Dendritic cell treated with granulocyte-macrophage colony-stimulating factor and Interleukin-4, amounts not matched to agents 40 ng/mL and 50 ng/mL, for 4 days (primary cell): ENCODE results near the gene VWA8.

Experiments used
- H3K27ac Mint-ChIP-seq: one replicate; pipeline ENCODE4 v1.8.0; 2022; ENCODE audit warnings: mild to moderate bottlenecking, mixed read lengths
- H3K27me3 Mint-ChIP-seq: one replicate; pipeline ENCODE4 v1.8.0; 2022; ENCODE audit warnings: mild to moderate bottlenecking, mixed read lengths
- H3K36me3 Mint-ChIP-seq: one replicate; pipeline ENCODE4 v1.8.0; 2022; ENCODE audit warnings: low read depth, mixed read lengths
- H3K4me1 Mint-ChIP-seq: one replicate; pipeline ENCODE4 v1.8.0; 2022; ENCODE audit warnings: low read depth, mixed read lengths
- H3K4me3 Mint-ChIP-seq: one replicate; pipeline ENCODE4 v1.8.0; 2022; ENCODE audit warnings: mild to moderate bottlenecking, moderate library complexity, mixed read lengths
- H3K9me3 Mint-ChIP-seq: one replicate; pipeline ENCODE4 v1.8.0; 2022; ENCODE audit warnings: mixed read lengths
- intact Hi-C: fragments of 100-400 bp; cut with micrococcal nuclease; formaldehyde crosslinking; loops from one replicate; pipeline ENCODE4 v1.15.0; 2022

VWA8 gene

DNA sequence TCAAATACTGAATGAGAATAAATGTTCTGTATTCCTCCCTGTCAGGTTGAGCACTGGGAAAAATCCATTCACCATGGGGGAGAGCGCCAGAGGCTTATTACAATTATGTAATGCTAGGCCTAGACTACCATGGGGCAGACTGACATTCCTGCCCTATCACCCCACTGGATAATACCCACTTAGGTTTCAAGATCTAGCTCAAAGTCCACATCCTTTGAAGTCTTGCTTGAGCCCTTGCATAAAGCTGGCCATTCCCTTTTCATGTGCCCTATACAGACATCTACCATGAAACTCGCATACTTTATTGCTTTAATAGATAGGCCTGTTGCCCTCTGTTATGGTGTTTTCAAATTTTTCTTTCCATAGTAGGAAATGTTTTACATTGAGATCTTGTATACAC is 354.3 kb downstream of the VWA8 start:
- Mint-ChIP-seq H3K9me3 (no peaks in the 10 kb centered on the region), H3K36me3 (peaks cover 37% of the 10 kb centered on the region), H3K4me1 (no peaks in the 10 kb centered on the region), H3K27ac (no peak overlapping the region), H3K27me3 (no peaks in the 10 kb centered on the region), H3K4me3 (no peak overlapping the region)
- intact Hi-C loops: no loop called here

GRCh38 chr13:41605319-41606285 is 355.3 kb downstream of the VWA8 start:
- intact Hi-C loops: no loop called here
- H3K36me3 Mint-ChIP-seq: peaks cover 32% of the 10 kb centered on the region
- no peaks in the 10 kb centered on the region for H3K4me1 Mint-ChIP-seq
- no peak overlapping the region for H3K4me3 Mint-ChIP-seq
- no peaks in the 10 kb centered on the region for H3K27me3 Mint-ChIP-seq
- no peak overlapping the region for H3K27ac Mint-ChIP-seq
- H3K9me3 Mint-ChIP-seq: no peaks in the 10 kb centered on the region

- no peaks in the 10 kb centered on the region for H3K9me3 Mint-ChIP-seq
- H3K4me1 Mint-ChIP-seq: no peaks in the 10 kb centered on the region
- H3K27ac Mint-ChIP-seq: no peak overlapping the region
- peaks cover 28% of the 10 kb centered on the region for H3K36me3 Mint-ChIP-seq
- no peaks in the 10 kb centered on the region for H3K27me3 Mint-ChIP-seq
- H3K4me3 Mint-ChIP-seq: no peak overlapping the region
- intact Hi-C loops: no loop called here
Observed at GRCh38 chr13:41603917-41604316, 357.0 kb downstream of the VWA8 start.

- intact Hi-C loops: no loop called here
- Mint-ChIP-seq H3K36me3 (peaks cover 25% of the 10 kb centered on the region), H3K4me1 (peaks cover under 1% of the 10 kb centered on the region), H3K4me3 (no peak overlapping the region), H3K27me3 (no peaks in the 10 kb centered on the region), H3K9me3 (no peaks in the 10 kb centered on the region), H3K27ac (no peak overlapping the region)
Observed at GRCh38 chr13:41601718-41602445, 359.0 kb downstream of the VWA8 start.

DNA sequence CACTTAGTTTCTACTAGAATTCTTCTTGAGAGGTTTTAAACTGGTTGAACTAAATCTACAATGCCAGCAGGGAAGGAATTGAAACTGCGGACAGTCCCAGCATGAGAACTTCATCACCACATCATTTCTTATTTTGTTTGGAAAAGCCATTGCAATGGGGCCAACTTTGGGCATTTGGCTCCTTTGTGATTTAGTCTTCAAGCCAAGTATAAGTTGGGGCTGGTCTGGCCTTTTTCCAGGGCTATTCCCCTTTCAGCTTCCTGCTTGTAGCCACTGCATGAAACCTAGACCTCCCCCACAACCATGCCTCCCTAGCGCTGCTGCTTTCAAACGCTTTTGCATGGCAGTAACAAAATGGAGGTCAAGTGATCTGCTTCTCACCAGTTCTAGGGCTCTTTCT is 361.3 kb downstream of the VWA8 start:
- intact Hi-C loops: no loop called here
- no peak overlapping the region for H3K4me3 Mint-ChIP-seq
- no peak overlapping the region for H3K27ac Mint-ChIP-seq
- H3K36me3 Mint-ChIP-seq: peaks cover 15% of the 10 kb centered on the region
- no peaks in the 10 kb centered on the region for H3K27me3 Mint-ChIP-seq
- H3K4me1 Mint-ChIP-seq: peaks cover 6% of the 10 kb centered on the region
- no peaks in the 10 kb centered on the region for H3K9me3 Mint-ChIP-seq

DNA sequence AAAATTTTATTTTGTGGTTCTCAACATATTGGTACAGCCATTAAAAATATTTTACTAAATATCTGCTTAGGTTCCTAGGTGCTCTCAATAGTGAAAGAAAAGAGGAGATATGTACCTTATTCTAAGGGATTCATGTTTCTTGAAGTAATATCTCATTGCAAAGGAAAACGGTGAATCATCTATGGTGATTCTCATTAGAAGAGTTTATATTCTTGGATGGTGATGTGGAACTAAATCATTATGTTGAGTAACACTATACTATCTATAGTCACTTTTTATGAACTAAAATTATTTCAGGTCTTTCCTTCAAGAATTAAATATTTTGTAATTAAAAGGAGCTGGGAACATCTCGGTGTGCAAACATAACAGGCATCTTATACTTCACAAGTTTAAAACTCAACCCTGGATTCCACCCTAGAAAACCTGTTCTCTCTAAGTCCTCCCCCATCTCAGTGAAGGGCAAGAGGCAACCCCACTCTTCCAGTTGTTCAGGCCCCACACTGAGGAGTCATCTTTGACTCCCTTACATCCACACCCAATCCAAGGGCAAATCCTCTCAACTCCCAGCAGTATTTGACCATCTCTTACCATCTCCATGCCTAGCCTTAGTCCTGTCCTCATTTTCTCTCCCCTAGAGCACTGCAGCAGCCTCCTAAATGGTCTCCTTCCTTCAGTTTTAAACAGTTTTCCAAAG is 363.4 kb downstream of the VWA8 start:
- intact Hi-C loops: no loop called here
- Mint-ChIP-seq H3K9me3 (no peaks in the 10 kb centered on the region), H3K27ac (no peak overlapping the region), H3K27me3 (no peaks in the 10 kb centered on the region), H3K4me1 (peaks cover 6% of the 10 kb centered on the region), H3K4me3 (no peak overlapping the region), H3K36me3 (peaks cover 12% of the 10 kb centered on the region)

DNA sequence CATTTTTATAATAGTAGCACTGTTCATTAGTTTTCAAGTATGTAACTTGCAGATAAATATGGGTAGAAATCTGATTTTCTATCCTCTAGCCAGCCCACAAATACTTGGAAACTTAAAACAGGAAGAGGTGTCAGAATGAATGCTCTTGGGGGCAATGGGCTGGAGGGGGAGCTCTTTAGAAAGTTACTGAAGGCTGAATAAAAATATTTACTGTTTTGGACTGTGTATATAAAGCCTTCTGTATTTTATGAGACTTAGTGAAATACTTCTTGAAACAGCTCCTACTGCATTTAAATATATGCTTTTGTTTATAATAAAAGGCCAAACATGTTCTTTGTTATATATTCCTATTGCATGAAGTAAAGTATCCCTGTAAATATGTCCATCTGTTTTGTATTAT is 364.7 kb downstream of the VWA8 start:
- Mint-ChIP-seq H3K4me3 (no peak overlapping the region), H3K27ac (no peak overlapping the region), H3K4me1 (peaks cover 6% of the 10 kb centered on the region), H3K27me3 (no peaks in the 10 kb centered on the region), H3K36me3 (peaks cover 12% of the 10 kb centered on the region), H3K9me3 (no peaks in the 10 kb centered on the region)
- intact Hi-C loops: no loop called here

- H3K27me3 Mint-ChIP-seq: no peaks in the 10 kb centered on the region
- no peak overlapping the region for H3K4me3 Mint-ChIP-seq
- peaks cover 5% of the 10 kb centered on the region for H3K36me3 Mint-ChIP-seq
- H3K27ac Mint-ChIP-seq: no peak overlapping the region
- intact Hi-C loops: no loop called here
- peaks cover 6% of the 10 kb centered on the region for H3K4me1 Mint-ChIP-seq
- H3K9me3 Mint-ChIP-seq: no peaks in the 10 kb centered on the region
Observed at GRCh38 chr13:41595298-41595697, 365.6 kb downstream of the VWA8 start.

DNA sequence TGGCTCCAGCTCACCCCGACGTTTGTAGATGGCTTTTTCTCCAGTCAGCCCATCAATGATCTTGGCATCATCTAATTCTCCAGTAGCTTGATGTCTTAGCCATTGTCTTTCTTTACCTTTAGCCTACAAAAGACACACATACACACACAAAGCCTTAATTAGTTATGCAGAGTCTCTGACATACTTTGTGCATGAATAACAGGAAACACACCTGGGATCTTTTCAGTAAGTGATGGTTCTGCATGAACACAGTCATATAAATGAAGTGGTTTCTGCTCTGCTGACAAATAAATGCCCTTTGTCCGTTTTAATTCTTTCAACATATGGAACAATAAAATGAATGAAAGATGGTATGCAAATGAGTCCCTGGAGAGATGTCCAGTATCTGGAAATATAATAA is 370.3 kb downstream of the VWA8 start:
- peaks cover 32% of the 10 kb centered on the region for H3K4me1 Mint-ChIP-seq
- no peaks in the 10 kb centered on the region for H3K36me3 Mint-ChIP-seq
- H3K27me3 Mint-ChIP-seq: no peaks in the 10 kb centered on the region
- no peak overlapping the region for H3K27ac Mint-ChIP-seq
- intact Hi-C loops: no loop called here
- no peaks in the 10 kb centered on the region for H3K9me3 Mint-ChIP-seq
- H3K4me3 Mint-ChIP-seq: no peak overlapping the region

DNA sequence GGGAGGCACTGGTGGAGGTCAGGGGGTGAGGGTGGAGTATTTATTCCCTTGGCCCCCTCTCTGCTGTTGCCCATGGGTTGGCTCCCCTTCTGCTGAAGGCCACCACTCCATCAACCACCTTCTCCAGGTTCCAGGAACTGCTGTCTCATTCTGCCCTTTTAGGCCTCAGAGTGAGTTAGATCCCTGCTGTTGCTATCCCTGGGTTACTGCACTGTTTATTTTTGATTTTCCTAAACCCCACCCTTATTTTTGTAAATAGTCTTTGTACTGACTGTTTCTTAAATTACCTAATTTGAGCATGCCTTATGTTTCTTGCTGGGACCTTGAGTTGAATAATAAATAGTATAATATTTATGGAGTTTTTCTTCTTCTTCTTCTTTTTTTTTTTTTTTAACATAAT is 370.8 kb downstream of the VWA8 start:
- Mint-ChIP-seq H3K36me3 (no peaks in the 10 kb centered on the region), H3K4me1 (peaks cover 36% of the 10 kb centered on the region), H3K27ac (peak overlapping the region; percentile 79), H3K9me3 (no peaks in the 10 kb centered on the region), H3K4me3 (no peak overlapping the region), H3K27me3 (no peaks in the 10 kb centered on the region)
- intact Hi-C loops: no loop called here

DNA sequence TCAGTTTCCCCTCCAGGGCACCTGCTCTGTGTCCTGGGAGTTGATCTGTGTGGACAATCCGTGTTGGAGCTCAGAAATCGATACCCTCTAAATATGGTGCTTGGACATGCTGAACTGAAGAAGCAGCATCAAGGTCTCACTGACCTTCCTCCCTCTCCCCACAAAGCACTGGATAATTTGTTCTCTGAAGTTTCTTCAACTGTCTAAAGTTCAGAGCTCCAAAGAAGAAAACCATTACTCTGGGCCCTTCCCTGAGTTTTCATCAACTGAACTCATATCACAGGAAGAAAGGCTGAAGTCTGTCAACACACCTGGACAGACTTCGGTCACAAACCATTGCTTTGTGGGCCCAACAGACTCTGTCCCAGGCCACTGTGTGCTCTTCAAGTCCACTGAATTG is 371.5 kb downstream of the VWA8 start:
- H3K36me3 Mint-ChIP-seq: no peaks in the 10 kb centered on the region
- H3K9me3 Mint-ChIP-seq: no peaks in the 10 kb centered on the region
- no peaks in the 10 kb centered on the region for H3K27me3 Mint-ChIP-seq
- intact Hi-C loops: loop anchor here (5.0 kb wide), 1 partner anchor 127 kb away; no protein-coding TSS in a partner anchor
- H3K4me3 Mint-ChIP-seq: no peak overlapping the region
- peak overlapping the region; percentile 79 for H3K27ac Mint-ChIP-seq
- peaks cover 43% of the 10 kb centered on the region for H3K4me1 Mint-ChIP-seq

DNA sequence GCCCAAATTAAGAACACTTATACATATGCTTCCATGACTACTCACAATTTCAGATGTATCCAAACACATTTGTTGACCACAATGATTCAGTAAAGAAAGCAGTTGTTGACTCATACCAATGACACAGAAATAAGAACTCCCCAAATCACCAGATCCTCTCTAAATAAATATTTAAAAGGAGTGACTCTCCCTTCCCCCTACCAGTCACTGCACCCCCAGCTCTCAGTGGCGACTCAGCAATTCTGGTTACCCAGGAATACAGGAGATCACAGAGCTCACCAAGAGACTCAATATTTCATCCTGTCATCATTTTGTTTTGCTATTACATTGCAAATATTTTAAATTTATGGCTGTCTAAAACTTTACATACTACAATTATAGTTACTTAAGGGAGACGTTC is 372.0 kb downstream of the VWA8 start:
- peak overlapping the region; percentile 79 for H3K27ac Mint-ChIP-seq
- H3K4me3 Mint-ChIP-seq: no peak overlapping the region
- intact Hi-C loops: loop anchor here (5.0 kb wide), 1 partner anchor 127 kb away; no protein-coding TSS in a partner anchor
- H3K4me1 Mint-ChIP-seq: peaks cover 46% of the 10 kb centered on the region
- H3K36me3 Mint-ChIP-seq: peaks cover 1% of the 10 kb centered on the region
- no peaks in the 10 kb centered on the region for H3K27me3 Mint-ChIP-seq
- no peaks in the 10 kb centered on the region for H3K9me3 Mint-ChIP-seq

DNA sequence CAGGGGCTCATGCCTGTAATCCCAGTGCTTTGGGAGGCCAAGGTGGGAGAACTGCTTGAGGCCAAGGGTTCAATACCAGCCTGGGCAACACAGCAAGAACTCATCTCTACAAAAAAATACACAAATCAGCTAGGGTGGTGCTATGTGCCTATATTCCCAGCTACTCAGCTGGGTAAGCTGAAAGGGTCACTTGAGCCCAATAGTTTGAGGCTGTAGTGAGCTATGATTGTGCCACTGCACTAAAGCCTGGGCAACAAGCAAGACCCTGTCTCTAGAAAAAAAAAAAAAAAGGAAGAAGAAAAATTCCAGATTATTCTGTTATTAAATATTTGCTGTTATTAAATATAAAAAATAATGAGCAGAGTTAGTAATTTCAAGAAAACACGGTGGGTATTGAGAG is 372.5 kb downstream of the VWA8 start:
- Mint-ChIP-seq H3K4me3 (no peak overlapping the region), H3K4me1 (peaks cover 46% of the 10 kb centered on the region), H3K9me3 (no peaks in the 10 kb centered on the region), H3K27me3 (no peaks in the 10 kb centered on the region), H3K27ac (peak overlapping the region; percentile 79), H3K36me3 (peaks cover 5% of the 10 kb centered on the region)
- intact Hi-C loops: loop anchor here (5.0 kb wide), 1 partner anchor 126 kb away; no protein-coding TSS in a partner anchor

DNA sequence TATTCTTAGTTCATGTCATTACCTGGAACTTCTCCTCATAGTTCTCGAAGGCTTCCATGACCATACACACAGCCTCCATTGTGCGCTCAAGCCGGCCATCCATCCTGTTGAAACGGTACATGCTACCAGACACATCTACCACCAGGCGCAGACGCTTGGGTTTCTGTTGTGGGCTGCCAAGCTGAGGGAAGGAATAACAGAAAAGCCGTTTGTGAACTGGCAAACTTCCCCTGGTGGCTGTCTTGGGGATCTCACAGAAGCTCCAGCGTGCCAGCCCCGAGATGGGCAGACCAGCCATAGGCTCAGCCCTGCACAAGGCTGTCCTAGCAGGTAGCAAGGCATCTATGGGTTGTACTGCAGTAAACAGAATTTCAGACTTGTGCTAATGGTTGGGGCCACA is 373.4 kb downstream of the VWA8 start:
- no peaks in the 10 kb centered on the region for H3K27me3 Mint-ChIP-seq
- peak overlapping the region; percentile 7 for H3K27ac Mint-ChIP-seq
- peaks cover 46% of the 10 kb centered on the region for H3K4me1 Mint-ChIP-seq
- intact Hi-C loops: loop anchor here (5.0 kb wide), 1 partner anchor 125 kb away; no protein-coding TSS in a partner anchor
- H3K36me3 Mint-ChIP-seq: peaks cover 5% of the 10 kb centered on the region
- H3K4me3 Mint-ChIP-seq: no peak overlapping the region
- H3K9me3 Mint-ChIP-seq: no peaks in the 10 kb centered on the region
